HG03108 (cell line): Measurements from ENCODE around the gene ST3GAL4.
"Not testable (repeated sequence)": the region's sequence is repeated elsewhere in the genome, so short reads cannot be mapped to it uniquely, and the experiment has no call there.

Experiments
- ATAC-seq: cut with Tn5 transposase; IDR thresholded peaks from one replicate; pipeline ENCODE4 v1.9.1; 2021; ENCODE audit warnings: moderate library complexity; ENCODE audit not compliant: unreplicated experiment

Gene ST3GAL4

GRCh38 chr11:126345759-126346585 is 9.5 kb upstream of the ST3GAL4 start:
- ATAC-seq = no peak

DNA sequence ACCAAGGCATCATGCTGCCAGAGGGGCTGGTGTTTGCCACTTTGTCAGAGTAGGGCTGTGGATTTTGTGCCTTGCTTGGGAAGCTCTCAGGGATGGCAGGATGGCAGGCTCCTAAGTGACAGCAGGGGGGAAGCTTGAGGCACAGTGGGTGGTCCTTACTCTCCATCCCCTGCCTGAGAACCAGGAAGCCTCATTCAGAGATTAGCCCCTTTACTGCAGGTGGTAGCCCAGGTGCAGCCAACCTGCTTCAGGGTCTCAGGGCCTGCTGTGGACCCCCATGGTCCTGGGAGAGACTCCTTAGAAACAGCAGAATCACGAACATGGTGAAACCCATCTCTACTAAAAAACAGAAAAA is 8.9 kb upstream of the ST3GAL4 start:
- ATAC-seq = no peak

GRCh38 chr11:126346946-126347345 is 8.5 kb upstream of the ST3GAL4 start:
- ATAC-seq = not testable (repeated sequence)

GRCh38 chr11:126347751-126348668 is 7.5 kb upstream of the ST3GAL4 start:
- no peak for ATAC-seq

DNA sequence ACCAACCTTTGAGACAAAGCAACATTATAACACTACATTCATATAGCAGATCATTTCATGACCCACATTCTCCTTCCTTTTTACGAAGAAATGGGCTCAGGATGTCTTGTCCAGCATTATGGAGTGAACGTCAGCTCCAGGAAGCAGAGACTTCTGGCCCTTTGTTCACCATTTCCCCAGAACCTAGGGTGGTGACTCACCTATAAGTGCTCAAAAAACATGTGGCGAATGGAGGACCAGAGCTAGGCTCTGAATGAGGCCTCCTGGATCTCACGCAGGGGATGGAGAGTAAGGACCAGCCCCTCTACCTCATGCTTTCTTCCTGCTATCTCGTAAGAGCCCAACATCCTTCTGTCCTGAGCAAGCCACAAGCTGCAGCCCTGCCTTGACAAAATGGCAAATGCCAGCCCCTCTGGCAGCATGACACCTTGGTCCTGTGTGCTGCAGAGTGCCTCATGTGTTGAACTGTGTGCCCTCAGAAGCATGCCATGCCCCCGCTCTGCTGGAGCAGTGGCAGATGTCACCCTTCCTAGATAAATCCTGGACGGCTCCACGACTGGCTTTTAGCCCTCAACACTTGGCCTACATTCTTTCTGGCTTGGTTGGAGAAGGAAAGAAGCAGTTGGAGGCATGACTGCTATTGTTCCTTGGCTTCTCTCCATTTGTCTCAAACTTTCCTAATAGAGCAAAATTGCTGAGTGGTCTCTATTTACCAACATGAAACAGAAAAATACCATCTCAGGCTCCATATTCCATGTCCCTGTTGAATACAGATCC is 6.5 kb upstream of the ST3GAL4 start:
- no peak for ATAC-seq

DNA sequence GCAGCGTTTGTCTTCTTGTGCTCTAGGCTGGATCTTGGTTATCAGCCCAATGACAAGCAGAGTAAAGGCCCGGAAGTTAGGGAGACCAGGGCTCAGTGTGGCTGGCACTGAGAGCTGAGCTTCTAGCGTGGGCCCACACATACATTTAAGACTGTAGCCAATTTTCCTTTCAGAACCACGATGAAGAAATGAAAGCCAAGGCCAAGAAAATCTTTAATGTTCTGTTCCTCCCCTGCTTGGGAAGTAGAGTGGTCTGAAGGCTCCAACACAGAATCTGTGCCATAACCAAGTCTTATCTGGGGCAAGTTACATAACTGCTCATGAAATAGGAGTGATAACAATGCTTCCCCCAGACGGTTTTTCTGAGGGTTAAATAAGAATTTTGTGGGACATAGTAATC is 4.7 kb upstream of the ST3GAL4 start:
- ATAC-seq = no peak

DNA sequence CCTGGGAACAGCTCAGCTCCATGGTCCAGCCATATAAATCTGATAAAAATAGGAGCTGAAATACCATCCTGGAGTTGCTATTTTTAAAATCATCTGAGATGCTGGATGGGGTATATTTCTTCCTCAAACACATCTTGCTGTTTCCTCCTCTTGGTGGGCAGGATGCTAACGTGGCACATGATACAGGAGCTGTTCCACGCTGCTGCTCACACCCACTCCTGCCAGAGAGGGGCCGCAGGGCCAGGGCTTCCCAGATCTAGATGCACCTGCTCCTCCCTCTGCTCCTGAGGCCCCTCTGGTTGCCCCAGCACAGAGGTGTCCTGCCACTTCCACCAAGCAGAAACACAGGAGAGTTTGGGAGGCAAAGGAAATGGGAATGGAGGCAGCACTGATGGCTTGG is 3.3 kb upstream of the ST3GAL4 start:
- ATAC-seq = no peak

DNA sequence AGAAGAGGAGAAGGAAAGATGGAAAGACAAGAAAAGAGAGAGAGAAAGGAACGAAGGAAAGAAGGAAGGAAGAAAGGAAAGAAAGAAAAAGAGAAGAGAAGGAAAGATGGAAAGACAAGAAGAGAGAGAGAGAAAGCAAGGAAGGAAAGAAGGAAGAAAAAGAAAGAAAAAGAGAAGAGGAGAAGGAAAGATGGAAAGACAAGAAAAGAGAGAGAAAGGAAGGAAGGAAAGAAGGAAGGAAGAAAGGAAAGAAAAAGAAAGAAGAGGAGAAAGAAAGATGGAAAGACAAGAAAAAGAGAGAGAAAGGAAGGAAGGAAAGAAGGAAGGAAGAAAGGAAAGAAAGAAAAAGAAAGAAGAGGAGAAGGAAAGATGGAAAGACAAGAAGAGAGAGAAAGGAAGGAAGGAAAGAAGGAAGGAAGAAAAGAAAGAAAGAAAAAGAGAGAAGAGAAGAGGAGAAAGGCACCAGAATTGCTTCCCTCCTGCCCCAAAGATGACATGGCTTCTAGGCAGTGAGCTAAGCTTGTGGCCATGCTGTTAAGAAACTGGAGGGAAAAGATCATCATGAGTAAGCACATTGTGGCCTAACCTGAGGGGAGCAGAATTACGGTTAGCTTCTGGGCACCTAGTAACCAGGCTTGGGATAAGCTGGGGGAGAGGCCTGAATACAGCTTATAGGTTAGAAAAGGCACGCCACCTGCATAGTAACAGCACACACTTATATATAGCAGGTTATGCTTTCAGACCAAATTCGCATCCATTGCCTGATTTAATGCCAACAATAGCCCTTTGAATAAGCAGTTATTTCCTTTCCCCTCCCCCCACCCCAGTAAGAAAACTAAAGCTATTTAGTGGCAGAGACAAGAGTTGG is 2.3 kb upstream of the ST3GAL4 start:
- no peak for ATAC-seq

DNA sequence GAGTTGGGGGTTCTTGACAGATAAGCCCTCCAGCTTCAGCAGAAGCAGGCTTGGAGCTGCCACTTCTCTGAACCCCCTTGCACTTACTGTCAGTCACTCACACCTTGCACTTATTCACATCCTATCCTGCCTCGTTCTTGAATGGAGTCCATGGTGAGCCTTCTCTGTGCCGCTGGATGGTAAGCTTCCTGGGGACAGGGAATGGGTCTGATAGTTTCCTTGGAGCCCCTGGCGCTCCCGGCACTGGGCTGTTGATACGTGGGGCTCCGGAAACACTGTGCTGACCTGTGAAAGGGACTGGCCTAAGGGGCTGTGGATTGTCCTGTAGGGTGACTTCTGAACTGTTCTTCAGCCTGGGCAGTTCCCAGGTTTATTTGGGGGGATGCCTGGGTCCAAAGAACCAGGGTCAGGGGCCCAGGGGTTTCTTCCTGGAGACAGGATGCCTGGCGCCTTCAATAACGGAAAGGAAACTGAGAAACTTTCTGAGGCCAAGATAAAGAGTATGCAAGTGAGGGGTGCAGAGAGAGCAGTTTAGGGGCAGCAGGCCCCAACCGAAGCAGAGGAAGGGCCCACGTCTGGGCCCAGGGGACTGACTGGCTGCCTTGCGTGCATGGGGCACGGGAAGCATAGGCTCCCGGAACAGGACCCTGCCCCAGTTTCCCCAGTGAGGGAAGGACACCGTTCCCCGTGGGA is 709 bp upstream of the ST3GAL4 start:
- ATAC-seq = peak; percentile 34

DNA sequence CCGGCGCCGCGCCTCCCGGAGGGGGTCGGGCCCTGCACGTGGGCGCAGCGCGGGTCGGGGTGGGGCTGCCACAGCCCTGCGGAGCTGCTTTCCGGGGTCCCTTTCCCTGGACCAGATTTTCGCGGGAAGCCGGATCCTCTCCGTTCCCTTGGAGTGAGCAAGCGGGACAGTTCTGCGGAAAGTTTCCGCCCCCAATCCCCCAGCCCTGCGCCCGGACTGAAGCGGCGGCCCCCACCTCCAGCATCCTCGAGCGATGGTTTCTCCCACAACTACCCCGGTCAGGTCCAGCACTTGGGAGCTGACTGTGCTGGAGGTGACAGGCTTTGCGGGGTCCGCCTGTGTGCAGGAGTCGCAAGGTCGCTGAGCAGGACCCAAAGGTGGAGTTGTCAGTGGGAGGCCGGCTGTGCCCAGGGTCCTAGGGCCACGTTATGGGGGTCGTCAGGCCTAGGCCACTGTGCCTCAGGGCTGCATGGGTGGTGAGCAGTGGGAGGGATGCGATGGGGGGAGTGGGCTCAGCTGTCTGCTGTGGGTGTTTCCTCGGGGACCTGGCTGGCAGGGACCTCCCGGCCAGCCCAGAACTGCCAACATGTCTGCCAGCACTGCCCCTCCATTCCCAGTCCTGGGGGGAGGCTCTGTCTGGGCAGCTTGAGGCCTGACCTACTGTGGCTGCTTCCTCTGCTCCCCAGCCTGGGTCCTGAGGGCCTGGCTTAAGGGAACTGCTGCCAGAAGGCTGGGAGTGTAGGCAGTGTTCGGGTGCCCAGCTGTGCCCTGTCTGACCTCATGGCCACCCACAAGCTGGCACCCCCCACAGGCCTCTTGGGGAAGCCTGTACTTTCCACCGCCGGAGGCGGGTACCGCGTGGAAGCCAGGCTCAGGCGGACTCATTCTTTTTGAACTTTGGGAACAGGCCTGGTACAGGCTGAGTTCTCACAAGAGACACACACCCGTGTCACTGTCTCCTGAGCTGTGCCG is 726 bp downstream of the ST3GAL4 start:
- ATAC-seq = peak; percentile 9

GRCh38 chr11:126357055-126357962 is 1.8 kb downstream of the ST3GAL4 start:
- ATAC-seq = no peak

GRCh38 chr11:126357969-126358762 is 2.7 kb downstream of the ST3GAL4 start:
- ATAC-seq = no peak

DNA sequence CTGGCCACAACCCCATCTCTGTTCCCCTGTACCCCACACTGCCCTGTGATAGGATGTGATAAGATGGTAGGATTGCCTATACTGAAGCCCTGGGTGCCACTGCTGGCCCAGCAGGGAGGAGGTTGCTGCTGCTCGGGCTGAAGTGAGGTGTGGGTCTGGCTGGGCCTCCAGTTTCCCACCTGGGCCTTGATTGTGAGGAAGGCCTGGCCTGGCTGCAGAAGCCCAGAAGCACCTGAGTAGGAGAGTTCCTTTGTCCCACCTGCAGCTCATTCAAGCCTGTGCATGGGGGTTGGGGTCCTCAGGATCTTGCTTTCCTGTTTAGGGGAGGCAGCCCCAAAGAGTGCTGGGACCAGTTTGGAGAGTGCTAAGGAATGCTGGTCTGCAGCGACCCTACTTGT is 3.3 kb downstream of the ST3GAL4 start:
- ATAC-seq = no peak

- no peak for ATAC-seq
Measured at GRCh38 chr11:126359431-126360048, 4.1 kb downstream of the ST3GAL4 start.

GRCh38 chr11:126360049-126360446 is 4.6 kb downstream of the ST3GAL4 start:
- ATAC-seq = no peak

DNA sequence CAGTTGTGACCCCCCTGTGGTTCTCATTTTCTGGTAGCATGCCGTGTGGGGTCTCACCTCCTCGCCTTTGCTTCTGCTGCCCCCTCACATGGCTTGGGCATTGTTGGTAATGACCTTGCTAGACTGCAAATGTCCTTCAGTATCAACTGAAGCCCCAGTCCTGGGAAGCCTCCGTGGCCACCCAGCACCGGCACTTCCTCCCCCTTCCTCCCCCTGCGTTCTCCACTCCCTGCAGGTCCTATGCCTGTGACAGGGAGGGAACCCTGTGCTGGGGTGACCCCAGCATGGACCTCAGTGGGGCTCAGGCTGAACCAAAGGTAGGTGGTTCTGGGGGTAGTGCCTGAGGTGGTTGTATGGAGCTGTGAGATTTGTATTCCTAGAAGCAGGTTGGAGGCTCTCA is 5.9 kb downstream of the ST3GAL4 start:
- ATAC-seq = no peak
